ENCODE results near the gene PRDM15.

DNA sequence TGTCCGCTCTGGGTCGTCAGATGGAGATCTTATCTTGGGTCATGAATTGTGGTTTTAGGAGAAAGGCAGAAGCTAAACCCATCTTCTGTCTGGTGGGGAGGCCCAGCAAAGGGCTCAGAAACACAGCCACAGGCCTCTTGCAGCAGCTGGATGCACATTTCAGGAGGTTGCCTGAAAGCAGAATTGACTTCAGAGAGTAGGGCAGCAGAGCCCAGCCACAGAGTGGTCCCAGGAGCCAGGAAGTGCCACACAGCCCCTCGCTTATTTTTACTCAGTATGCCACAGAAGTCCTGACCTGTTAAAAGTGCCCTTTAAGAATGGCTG is 104.0 kb downstream of the PRDM15 start:
- TF ChIP-seq, protein P1, sequence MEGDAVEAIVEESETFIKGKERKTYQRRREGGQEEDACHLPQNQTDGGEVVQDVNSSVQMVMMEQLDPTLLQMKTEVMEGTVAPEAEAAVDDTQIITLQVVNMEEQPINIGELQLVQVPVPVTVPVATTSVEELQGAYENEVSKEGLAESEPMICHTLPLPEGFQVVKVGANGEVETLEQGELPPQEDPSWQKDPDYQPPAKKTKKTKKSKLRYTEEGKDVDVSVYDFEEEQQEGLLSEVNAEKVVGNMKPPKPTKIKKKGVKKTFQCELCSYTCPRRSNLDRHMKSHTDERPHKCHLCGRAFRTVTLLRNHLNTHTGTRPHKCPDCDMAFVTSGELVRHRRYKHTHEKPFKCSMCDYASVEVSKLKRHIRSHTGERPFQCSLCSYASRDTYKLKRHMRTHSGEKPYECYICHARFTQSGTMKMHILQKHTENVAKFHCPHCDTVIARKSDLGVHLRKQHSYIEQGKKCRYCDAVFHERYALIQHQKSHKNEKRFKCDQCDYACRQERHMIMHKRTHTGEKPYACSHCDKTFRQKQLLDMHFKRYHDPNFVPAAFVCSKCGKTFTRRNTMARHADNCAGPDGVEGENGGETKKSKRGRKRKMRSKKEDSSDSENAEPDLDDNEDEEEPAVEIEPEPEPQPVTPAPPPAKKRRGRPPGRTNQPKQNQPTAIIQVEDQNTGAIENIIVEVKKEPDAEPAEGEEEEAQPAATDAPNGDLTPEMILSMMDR (IDR thresholded peaks at IDR 0.05): no peak
- TF ChIP-seq POLR2A (IDR thresholded peaks at IDR 0.05): no peak
- TF ChIP-seq POLR2AphosphoS5 (IDR thresholded peaks at IDR 0.05): no peak

All from stomach (tissue), 4 donors.